Astrocyte of the cerebellum (primary cell): ENCODE data around the gene CDC7.
A peak's percentile ranks its signal among the peaks of the same experiment; 100 is the strongest.

Experiments used
- DNase-seq: peaks from one replicate; pipeline ENCODE4 v3.0.0-alpha.2; 2011; ENCODE audit warnings: low read depth
- H3K4me3 ChIP-seq: 2 replicates; pipeline ENCODE4 v1.5.1; 2011; ENCODE audit warnings: mild to moderate bottlenecking, low read depth, low read length, moderate library complexity
- CTCF ChIP-seq: IDR thresholded peaks from 2 replicates; pipeline ENCODE4 v1.5.1; 2012; ENCODE audit warnings: low read length, low read depth, moderate library complexity, mild to moderate bottlenecking; ENCODE audit errors: missing control alignments
- in situ Hi-C: cut with HindIII; loops from 2 replicates; pipeline ENCODE4 v1.10.0; 2017; ENCODE audit warnings: low sequenced_read_pairs

The CDC7 gene

GRCh38 chr1:91533361-91534024, 32.8 kb downstream of the CDC7 start:
- no peak for TF ChIP-seq CTCF
- H3K4me3 ChIP-seq, result no peak overlapping the region
- in situ Hi-C loops, result no loop called here
- DNase-seq, result no peak

GRCh38 chr1:91535441-91535840, 34.8 kb downstream of the CDC7 start:
- in situ Hi-C loops, result no loop called here
- DNase-seq, result no peak
- no peak for TF ChIP-seq CTCF
- no peak overlapping the region for H3K4me3 ChIP-seq

GRCh38 chr1:91537281-91537986, 36.8 kb downstream of the CDC7 start:
- no peak for TF ChIP-seq CTCF
- H3K4me3 ChIP-seq, result no peak overlapping the region
- in situ Hi-C loops, result no loop called here
- DNase-seq, result peak; percentile 31

- in situ Hi-C loops, result no loop called here
- TF ChIP-seq CTCF, result no peak
- H3K4me3 ChIP-seq, result no peak overlapping the region
- DNase-seq, result no peak
Observed at GRCh38 chr1:91537987-91538304, 37.3 kb downstream of the CDC7 start.

- DNase-seq, result no peak
- no peak for TF ChIP-seq CTCF
- no peak overlapping the region for H3K4me3 ChIP-seq
- in situ Hi-C loops, result no loop called here
Observed at GRCh38 chr1:91540910-91541309, 40.3 kb downstream of the CDC7 start.

- in situ Hi-C loops, result no loop called here
- H3K4me3 ChIP-seq, result no peak overlapping the region
- no peak for TF ChIP-seq CTCF
- no peak for DNase-seq
Observed at GRCh38 chr1:91541918-91542533, 41.4 kb downstream of the CDC7 start.
